ENCODE results near the gene CACNA2D1. TPM values are rescaled to one million over a fixed set of nuclear protein-coding genes. Genes with fewer than 3 reads are reported as not detected.

Gene CACNA2D1
- total and polyA plus RNA-seq, 4 donors = 1.1 to 33.4 (median 6.5) TPM

- ATAC-seq (ENCODE audit: insufficient read depth, low FRiP score) = no peak
- Histone ChIP-seq H3K4me3 (no peak overlapping the region), H3K9me3 (ENCODE audit: control insufficient read depth in 4 of 4, insufficient read depth in 3 of 4, low read length in 3 of 4) (peaks cover 0 to 4% (median 0%) of the 10 kb centered on the region in 4 donors), H3K27me3 (ENCODE audit: control insufficient read depth in 3 of 3, insufficient read depth in 3 of 3, low read length in 2 of 3) (no peaks in the 10 kb centered on the region), H3K9ac (ENCODE audit: insufficient read depth in 1 of 2, low read length in 2 of 2) (no peak overlapping the region), H3K36me3 (ENCODE audit: control insufficient read depth in 4 of 4, insufficient read depth in 4 of 4, low read length in 4 of 4) (no peaks in the 10 kb centered on the region), H3K4me1 (ENCODE audit: control insufficient read depth in 5 of 5, insufficient read depth in 5 of 5, low read length in 5 of 5) (peaks cover 0 to 25% (median 2%) of the 10 kb centered on the region in 5 donors), H3K27ac (ENCODE audit: low read depth in 1 of 2, low read length in 1 of 2) (no peak overlapping the region)
- WGBS, 2 donors = 78 to 79% methylated on average over 4 of the region's 4 CpGs
- peak; percentile 76 to 92 (median 89) for DNase-seq
- TF ChIP-seq, protein P1, sequence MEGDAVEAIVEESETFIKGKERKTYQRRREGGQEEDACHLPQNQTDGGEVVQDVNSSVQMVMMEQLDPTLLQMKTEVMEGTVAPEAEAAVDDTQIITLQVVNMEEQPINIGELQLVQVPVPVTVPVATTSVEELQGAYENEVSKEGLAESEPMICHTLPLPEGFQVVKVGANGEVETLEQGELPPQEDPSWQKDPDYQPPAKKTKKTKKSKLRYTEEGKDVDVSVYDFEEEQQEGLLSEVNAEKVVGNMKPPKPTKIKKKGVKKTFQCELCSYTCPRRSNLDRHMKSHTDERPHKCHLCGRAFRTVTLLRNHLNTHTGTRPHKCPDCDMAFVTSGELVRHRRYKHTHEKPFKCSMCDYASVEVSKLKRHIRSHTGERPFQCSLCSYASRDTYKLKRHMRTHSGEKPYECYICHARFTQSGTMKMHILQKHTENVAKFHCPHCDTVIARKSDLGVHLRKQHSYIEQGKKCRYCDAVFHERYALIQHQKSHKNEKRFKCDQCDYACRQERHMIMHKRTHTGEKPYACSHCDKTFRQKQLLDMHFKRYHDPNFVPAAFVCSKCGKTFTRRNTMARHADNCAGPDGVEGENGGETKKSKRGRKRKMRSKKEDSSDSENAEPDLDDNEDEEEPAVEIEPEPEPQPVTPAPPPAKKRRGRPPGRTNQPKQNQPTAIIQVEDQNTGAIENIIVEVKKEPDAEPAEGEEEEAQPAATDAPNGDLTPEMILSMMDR (IDR thresholded peaks at IDR 0.05; ENCODE audit: control extremely low read depth, extremely low read depth) = no peak
These were observed 50.3 kb downstream of the CACNA2D1 start for GRCh38 chr7:82393076-82393839.

GRCh38 chr7:82390936-82391335 lies 52.6 kb downstream of the CACNA2D1 start:
- TF ChIP-seq, protein P1 (IDR thresholded peaks at IDR 0.05; ENCODE audit: control extremely low read depth, extremely low read depth) = no peak
- DNase-seq = no peak

DNA sequence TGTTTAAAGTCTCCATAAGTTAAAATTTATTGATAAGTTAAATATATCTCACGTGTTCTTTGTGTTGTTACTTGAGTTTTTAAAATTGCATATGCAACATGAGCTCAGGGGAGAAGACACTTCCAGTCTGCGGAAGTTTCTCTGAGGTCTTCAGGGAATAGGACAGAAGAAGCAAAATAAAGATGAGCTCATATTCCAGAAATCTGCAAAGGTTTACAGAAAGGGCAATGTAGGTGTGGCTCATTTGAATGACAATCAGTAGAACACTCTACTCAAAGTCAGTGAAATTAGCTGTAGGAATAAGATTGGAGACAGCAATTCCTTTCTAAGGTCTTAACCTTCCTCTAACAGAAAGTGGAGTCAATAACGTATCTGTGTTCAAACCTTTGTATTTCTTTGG lies 53.7 kb downstream of the CACNA2D1 start:
- peaks cover 0 to 21% (median 3%) of the 10 kb centered on the region in 5 donors for H3K4me1 ChIP-seq (ENCODE audit: control insufficient read depth in 5 of 5, insufficient read depth in 5 of 5, low read length in 5 of 5)
- ATAC-seq (ENCODE audit: insufficient read depth, low FRiP score) = no peak
- no peaks in the 10 kb centered on the region for H3K36me3 ChIP-seq (ENCODE audit: control insufficient read depth in 4 of 4, insufficient read depth in 4 of 4, low read length in 4 of 4)
- H3K4me3 ChIP-seq = no peak overlapping the region
- TF ChIP-seq, protein P1 (IDR thresholded peaks at IDR 0.05; ENCODE audit: control extremely low read depth, extremely low read depth) = no peak
- no peaks in the 10 kb centered on the region for H3K27me3 ChIP-seq (ENCODE audit: control insufficient read depth in 3 of 3, insufficient read depth in 3 of 3, low read length in 2 of 3)
- WGBS, 2 donors = 86 to 90% methylated on average over 3 of the region's 3 CpGs
- peaks cover 0 to 4% (median 0%) of the 10 kb centered on the region in 4 donors for H3K9me3 ChIP-seq (ENCODE audit: control insufficient read depth in 4 of 4, insufficient read depth in 3 of 4, low read length in 3 of 4)
- DNase-seq = no peak
- H3K27ac ChIP-seq (ENCODE audit: low read depth in 1 of 2, low read length in 1 of 2) = no peak overlapping the region
- H3K9ac ChIP-seq (ENCODE audit: insufficient read depth in 1 of 2, low read length in 2 of 2) = no peak overlapping the region

More at GRCh38 chr7:82390936-82391335, 52.6 kb downstream of the CACNA2D1 start:
- H3K9me3 ChIP-seq (ENCODE audit: control insufficient read depth in 4 of 4, insufficient read depth in 3 of 4, low read length in 3 of 4) = peaks cover 0 to 4% (median 0%) of the 10 kb centered on the region in 4 donors
- H3K4me1 ChIP-seq (ENCODE audit: control insufficient read depth in 5 of 5, insufficient read depth in 5 of 5, low read length in 5 of 5) = peaks cover 0 to 20% (median 2%) of the 10 kb centered on the region in 5 donors
- H3K27ac ChIP-seq (ENCODE audit: low read depth in 1 of 2, low read length in 1 of 2) = no peak overlapping the region
- H3K9ac ChIP-seq (ENCODE audit: insufficient read depth in 1 of 2, low read length in 2 of 2) = no peak overlapping the region
- H3K27me3 ChIP-seq (ENCODE audit: control insufficient read depth in 3 of 3, insufficient read depth in 3 of 3, low read length in 2 of 3) = no peaks in the 10 kb centered on the region
- no peaks in the 10 kb centered on the region for H3K36me3 ChIP-seq (ENCODE audit: control insufficient read depth in 4 of 4, insufficient read depth in 4 of 4, low read length in 4 of 4)
- H3K4me3 ChIP-seq = no peak overlapping the region
- no peak for ATAC-seq (ENCODE audit: insufficient read depth, low FRiP score)

All from lung (tissue), 12 donors.